NCI-H1092 treated with DMSO at 0.1 percent for 48 hours (cell line): ENCODE measurements around the gene FGFR2.

Experiments
- DNase-seq: peaks from one replicate; lab custom pipeline; 2025; lab: John Stamatoyannopoulos, UW

FGFR2 gene

GRCh38 chr10:121610798-121611323, 12.6 kb upstream of the FGFR2 start:
- no peak for DNase-seq

- no peak for DNase-seq
Observed at GRCh38 chr10:121609426-121610380, 11.5 kb upstream of the FGFR2 start.

- DNase-seq, result peak; percentile 54
Observed at GRCh38 chr10:121608469-121609190, 10.4 kb upstream of the FGFR2 start.

- DNase-seq, result no peak
Observed at GRCh38 chr10:121607310-121608055, 9.2 kb upstream of the FGFR2 start.

DNA sequence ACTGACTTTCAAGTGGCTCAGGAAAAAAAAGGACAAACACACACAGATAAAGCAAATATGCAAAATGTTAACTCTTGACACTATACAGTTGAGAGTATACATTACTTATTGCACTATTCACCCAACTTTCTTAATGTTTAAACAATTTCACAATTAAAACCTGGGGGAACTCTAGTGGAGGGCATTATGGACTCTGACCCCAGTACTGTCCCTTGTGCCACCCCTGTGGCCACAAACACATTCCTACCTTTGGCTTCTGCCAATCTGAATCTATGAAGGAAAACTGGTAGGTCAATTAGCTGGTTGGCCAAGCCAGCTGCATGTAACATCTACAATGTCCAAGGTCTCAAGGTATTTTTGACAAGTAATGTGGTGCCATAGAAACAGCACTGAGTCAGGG, 7.5 kb upstream of the FGFR2 start:
- no peak for DNase-seq

GRCh38 chr10:121601458-121601857, 3.2 kb upstream of the FGFR2 start:
- no peak for DNase-seq

GRCh38 chr10:121600611-121601010, 2.4 kb upstream of the FGFR2 start:
- DNase-seq, result no peak

DNA sequence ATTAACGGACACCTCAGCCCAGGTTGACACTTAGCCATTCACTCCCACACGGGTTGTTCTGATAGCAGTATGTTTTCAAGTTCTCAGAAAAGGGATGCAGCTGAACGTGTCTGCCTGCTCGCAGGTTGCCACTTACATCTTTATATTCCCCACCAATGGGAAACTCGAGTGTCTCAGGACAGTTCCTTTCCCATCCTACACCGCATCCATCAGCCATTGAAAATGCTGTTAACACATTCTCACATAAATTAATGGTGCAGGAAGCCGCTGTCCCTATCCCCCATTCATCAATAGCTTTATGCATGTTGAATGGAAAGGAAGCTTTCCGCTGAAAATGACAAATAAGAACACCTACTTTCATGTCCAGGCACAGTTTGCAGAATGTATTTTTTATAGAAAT, 1.7 kb upstream of the FGFR2 start:
- no peak for DNase-seq

GRCh38 chr10:121597504-121598262, 561 bp downstream of the FGFR2 start:
- no peak for DNase-seq

DNA sequence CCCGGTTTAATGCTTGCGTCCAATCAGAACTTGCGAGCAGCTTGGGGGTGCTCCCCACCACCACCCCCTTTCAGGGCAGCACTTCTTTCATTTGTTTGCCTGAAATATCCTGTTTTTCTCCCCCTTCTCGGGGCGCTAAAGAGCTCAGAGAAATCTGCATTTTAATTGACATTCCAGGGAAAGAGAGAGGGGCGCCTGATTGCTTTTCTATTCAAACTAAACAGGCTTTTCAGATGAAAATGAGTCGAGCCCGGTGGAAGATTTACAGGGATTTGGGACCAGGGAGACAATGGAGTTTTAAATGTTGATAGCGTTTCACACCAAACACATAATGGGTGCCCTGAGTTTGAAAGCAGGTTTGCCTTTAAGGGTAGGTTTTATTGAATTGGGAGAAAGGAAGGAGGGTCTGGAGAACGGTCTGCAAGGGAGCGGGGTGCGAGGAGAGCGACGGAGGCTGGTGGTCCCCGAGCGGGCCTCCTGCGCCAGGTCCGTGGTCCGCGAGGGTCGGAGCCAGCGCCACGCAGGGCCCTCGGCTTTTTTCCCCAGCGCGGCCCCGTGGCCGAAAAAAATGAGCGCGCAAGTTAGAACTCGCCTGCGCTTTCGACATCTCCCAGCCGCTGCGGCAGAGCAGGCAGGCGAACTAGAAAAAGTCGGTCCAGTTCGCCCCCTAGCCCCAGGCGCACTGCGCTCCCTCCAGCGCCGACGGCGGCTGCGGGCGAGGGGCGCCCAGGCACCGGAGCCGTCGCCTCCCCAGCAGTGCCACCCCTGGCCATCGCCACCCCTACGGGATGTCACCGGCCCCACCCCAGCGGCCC, 1.3 kb downstream of the FGFR2 start:
- peak; percentile 45 for DNase-seq

GRCh38 chr10:121595806-121596688, 2.2 kb downstream of the FGFR2 start:
- no peak for DNase-seq

- no peak for DNase-seq
Observed at GRCh38 chr10:121595351-121595805, 2.9 kb downstream of the FGFR2 start.

GRCh38 chr10:121594623-121595350, 3.5 kb downstream of the FGFR2 start:
- DNase-seq, result no peak

- no peak for DNase-seq
Observed at GRCh38 chr10:121594076-121594475, 4.2 kb downstream of the FGFR2 start.

DNA sequence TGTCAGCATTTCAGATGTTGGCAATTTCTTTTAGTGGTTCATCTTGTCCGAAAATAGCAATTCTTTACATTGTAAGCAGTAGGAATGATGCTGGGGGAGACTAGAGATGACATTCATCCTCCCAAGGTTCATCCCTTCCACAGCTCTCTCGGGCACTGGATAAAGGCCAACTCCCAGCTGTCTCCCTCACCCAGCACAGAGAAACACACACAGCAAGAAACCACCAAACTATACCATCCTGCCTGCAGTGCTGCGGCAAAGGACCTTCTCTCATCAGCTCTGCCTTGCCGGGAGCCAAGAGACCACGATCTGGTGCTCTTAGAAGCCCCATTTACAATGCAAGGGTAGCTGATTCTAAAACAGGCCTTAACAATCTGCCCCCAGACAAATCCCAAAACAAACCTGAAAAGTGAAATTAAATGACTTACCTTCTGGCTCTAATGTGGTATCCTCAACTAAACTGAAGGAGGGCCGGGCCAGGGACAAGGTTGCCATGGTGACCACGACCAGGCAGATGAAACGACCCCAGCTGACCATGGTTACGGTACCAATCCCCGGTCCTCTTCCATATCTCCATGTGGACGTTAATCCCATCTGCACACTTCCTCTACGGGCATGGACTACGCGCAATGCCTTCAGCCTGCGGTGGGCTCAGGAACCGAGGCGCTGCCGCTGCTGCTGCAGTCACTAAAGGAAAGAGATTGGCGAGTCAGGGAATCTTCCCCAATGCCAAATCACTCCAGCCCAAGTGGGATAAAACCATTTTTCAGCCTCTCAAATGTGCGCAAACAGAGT, 4.8 kb downstream of the FGFR2 start:
- no peak for DNase-seq

DNA sequence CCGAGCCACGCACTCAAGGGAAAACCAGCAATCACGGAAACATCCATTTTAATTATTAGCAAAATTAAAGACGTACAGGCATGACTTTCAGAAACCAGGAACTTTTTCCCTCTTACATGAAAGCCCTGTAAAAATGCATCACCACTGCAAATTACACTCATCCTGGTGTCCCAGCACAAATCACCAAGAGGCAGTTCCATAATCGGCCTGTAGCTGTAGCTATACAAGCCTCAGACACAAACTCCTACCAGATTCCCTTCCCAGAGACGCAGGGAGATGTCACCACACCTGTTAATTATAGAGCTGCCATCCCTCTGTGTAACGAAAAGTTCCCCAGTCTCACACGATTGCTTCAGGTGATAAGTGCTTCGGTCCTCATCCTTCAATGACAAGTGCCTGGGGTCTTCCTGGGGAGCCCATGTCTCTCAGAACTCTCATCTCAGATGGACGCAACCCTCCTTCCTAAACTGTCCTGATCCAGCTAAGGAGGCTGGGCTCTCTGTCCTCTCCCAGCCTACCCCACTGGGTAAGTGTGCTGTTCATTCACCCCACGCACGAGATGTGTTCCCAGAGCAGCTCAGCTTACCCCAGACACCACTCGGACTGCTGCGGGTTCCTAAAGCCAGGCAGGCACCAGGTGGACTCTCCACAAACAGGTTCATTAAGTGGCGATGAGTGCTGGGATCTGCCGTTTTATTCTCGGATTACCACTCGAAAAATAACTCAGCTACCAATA, 5.9 kb downstream of the FGFR2 start:
- DNase-seq, result no peak

DNA sequence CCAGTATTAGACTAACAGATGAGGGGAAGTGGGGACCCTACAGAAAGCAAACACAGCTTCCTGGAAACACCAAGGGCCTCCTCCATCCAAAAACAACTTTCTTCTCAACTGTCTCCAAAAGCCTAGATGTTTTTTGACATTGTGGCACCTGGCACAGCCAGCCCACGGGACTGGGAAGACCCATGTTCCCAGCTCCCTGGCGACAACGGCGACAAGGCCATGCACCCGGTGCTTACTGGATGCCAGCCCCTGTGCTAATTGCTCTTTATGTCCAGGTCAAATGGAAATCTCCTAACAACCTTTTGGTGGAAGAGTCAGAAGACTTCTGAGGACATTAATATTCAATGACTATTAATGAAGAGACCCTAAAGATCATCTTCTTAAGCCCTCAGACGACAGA, 7.1 kb downstream of the FGFR2 start:
- DNase-seq, result no peak
